Right renal cortex interstitium (tissue), 3 donors: Measurements from ENCODE around the gene DQX1. TPM values are rescaled to one million over a fixed set of nuclear protein-coding genes. Genes with fewer than 3 reads are reported as not detected.
"Not testable (repeated sequence)": the region's sequence is repeated elsewhere in the genome, so short reads cannot be mapped to it uniquely, and the experiment has no call there.

Source experiments
- DNase-seq, 3 donors: peaks; one replicate each; pipeline ENCODE4 v3.0.0-alpha.2; 2013; ENCODE audit warnings: low read depth in 3 of 3, low spot score in 2 of 3
- polyA plus RNA-seq, 3 donors: library from polyadenylated mRNA; unstranded; fragments of 120-200 nt; gene quantifications; one replicate each; pipeline ENCODE4 v1.2.1, GENCODE V29; 2013; ENCODE audit not compliant: insufficient read length in 3 of 3

Gene DQX1
- polyA plus RNA-seq, 3 donors: 0.08 to 0.18 (median 0.12) TPM

- DNase-seq: no peak
Measured at GRCh38 chr2:74497777-74498499, 28.1 kb downstream of the DQX1 start.

GRCh38 chr2:74496997-74497776, 28.8 kb downstream of the DQX1 start:
- no peak for DNase-seq

GRCh38 chr2:74495440-74495839, 30.6 kb downstream of the DQX1 start:
- no peak for DNase-seq

GRCh38 chr2:74493546-74493945, 32.5 kb downstream of the DQX1 start:
- DNase-seq: no peak

GRCh38 chr2:74491648-74492544, 34.1 kb downstream of the DQX1 start:
- no peak for DNase-seq

GRCh38 chr2:74489906-74490305, 36.1 kb downstream of the DQX1 start:
- no peak for DNase-seq

- DNase-seq: no peak
Measured at GRCh38 chr2:74488643-74489481, 37.2 kb downstream of the DQX1 start.

- DNase-seq: no peak
Measured at GRCh38 chr2:74486141-74486540, 39.9 kb downstream of the DQX1 start.

GRCh38 chr2:74483675-74484164, 42.3 kb downstream of the DQX1 start:
- not testable (repeated sequence) for DNase-seq

GRCh38 chr2:74482801-74483674, 43.0 kb downstream of the DQX1 start, which contains the start of the genes CCDC142 and TTC31:
CCDC142 (minus strand) TSS chr2:74482998; CDS start chr2:74482837, 161 bp downstream.
TTC31 (plus strand) TSS chr2:74483081; CDS start chr2:74483096, 15 bp downstream.
- DNase-seq: peak; percentile 95 to 97 (median 96)

- DNase-seq: no peak
Measured at GRCh38 chr2:74481961-74482800, 43.9 kb downstream of the DQX1 start.

GRCh38 chr2:74481431-74481830, 44.6 kb downstream of the DQX1 start:
- no peak for DNase-seq

GRCh38 chr2:74474899-74475298, 51.1 kb downstream of the DQX1 start:
- DNase-seq: no peak

GRCh38 chr2:74474481-74474880, 51.5 kb downstream of the DQX1 start:
- DNase-seq: no peak

GRCh38 chr2:74472945-74473258, 53.1 kb downstream of the DQX1 start:
- no peak for DNase-seq

- DNase-seq: peak; percentile 87 to 94 (median 94)
Measured at GRCh38 chr2:74472086-74472944, 53.7 kb downstream of the DQX1 start, which contains the start of gene MRPL53. MRPL53 (minus strand) TSS chr2:74472680; CDS start chr2:74472660, 20 bp downstream.
